ENCODE data around the gene NPW. TPM values are rescaled to one million over a fixed set of nuclear protein-coding genes. Genes with fewer than 3 reads are reported as not detected.
"Not testable (repeated sequence)": the region's sequence is repeated elsewhere in the genome, so short reads cannot be mapped to it uniquely, and the experiment has no call there.

Gene NPW
- total RNA-seq, 1 donor from 2014 or later = 4.2 TPM

DNA sequence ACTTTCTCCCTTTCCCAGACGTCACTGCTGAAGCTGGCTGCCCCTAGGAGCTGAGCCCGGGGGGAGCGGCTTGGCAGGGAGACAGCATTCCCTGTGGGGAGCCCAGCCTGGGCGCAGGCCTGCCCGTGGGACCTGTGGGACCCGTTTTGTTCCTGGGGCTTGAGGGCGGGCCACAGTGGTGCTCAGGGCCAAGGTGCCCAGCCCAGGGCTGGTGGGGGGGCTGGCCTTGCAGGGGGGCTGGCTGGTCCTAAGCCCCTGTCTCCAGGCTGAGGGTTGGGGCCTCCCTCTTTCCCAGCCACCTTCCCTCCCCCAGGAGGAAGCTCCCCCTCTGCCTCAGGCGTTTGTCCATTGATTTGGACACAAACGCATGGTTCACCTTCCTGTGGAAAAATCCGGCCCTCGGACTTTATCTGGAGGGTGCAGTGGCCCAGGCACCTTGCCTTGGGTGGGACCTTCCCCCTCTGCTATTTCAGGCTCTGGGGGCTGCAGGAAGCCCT lies 11.5 kb downstream of the NPW start:
- H3K4me3 Mint-ChIP-seq (ENCODE audit: low read depth) = no peak overlapping the region
- H3K27me3 Mint-ChIP-seq (ENCODE audit: low read depth) = peaks cover 19% of the 10 kb centered on the region
- H3K4me1 Mint-ChIP-seq (ENCODE audit: low read depth) = no peaks in the 10 kb centered on the region
- H3K27ac Mint-ChIP-seq = no peak overlapping the region
- DNase-seq (ENCODE audit: low spot score) = no peak
- no peaks in the 10 kb centered on the region for H3K9me3 Mint-ChIP-seq
- H3K36me3 Mint-ChIP-seq (ENCODE audit: low read depth) = no peaks in the 10 kb centered on the region
- intact Hi-C loops (cut with micrococcal nuclease) = no loop called here

GRCh38 chr16:2032285-2033056 lies 12.9 kb downstream of the NPW start:
- Mint-ChIP-seq H3K4me1 (ENCODE audit: low read depth) (no peaks in the 10 kb centered on the region), H3K9me3 (no peaks in the 10 kb centered on the region), H3K27me3 (ENCODE audit: low read depth) (peaks cover 17% of the 10 kb centered on the region), H3K4me3 (ENCODE audit: low read depth) (no peak overlapping the region), H3K36me3 (ENCODE audit: low read depth) (no peaks in the 10 kb centered on the region), H3K27ac (no peak overlapping the region)
- DNase-seq (ENCODE audit: low spot score) = no peak
- intact Hi-C loops (cut with micrococcal nuclease) = no loop called here

DNA sequence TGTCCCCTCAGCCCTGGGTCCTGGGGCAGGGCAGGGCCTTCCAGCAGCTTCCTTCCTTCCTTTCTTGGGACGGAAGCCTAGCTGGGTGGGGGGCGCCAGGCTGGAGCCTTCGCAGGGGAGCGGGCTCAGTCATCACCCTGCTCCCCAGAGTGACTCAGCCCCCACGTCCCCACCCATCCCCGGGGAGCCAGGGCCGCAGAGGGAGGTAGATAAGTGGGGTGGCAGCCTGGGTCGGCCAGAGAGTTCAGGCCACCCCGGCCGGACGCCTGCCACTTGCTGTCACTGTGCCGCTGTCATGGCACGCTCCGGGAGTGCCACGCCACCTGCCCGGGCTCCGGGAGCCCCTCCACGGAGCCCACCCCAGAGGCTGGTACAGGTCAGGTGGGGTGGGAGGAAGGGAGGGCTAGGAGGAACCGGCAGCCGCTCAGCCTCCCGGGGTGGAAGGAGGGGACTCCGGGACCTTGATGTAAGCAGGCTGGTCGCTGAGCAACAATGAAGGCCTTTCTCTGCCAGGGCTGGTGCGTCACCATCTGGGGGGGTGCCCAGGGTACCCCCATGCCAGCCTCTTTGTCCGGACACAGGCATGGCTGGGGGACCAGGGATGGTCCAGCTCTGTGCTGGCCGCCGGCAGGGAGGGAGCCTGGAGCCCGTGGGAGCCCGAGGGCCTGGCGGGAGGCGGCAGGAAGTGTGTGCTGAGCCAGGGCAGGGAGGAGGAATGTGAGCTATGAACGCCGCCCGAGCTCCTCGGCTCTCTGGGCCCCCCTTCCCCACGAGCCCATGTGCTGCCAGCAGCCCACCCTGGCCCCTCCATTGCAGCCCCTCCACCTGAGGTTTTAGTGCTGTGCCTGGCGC lies 13.7 kb downstream of the NPW start:
- H3K9me3 Mint-ChIP-seq = no peaks in the 10 kb centered on the region
- H3K4me3 Mint-ChIP-seq (ENCODE audit: low read depth) = no peak overlapping the region

DNA sequence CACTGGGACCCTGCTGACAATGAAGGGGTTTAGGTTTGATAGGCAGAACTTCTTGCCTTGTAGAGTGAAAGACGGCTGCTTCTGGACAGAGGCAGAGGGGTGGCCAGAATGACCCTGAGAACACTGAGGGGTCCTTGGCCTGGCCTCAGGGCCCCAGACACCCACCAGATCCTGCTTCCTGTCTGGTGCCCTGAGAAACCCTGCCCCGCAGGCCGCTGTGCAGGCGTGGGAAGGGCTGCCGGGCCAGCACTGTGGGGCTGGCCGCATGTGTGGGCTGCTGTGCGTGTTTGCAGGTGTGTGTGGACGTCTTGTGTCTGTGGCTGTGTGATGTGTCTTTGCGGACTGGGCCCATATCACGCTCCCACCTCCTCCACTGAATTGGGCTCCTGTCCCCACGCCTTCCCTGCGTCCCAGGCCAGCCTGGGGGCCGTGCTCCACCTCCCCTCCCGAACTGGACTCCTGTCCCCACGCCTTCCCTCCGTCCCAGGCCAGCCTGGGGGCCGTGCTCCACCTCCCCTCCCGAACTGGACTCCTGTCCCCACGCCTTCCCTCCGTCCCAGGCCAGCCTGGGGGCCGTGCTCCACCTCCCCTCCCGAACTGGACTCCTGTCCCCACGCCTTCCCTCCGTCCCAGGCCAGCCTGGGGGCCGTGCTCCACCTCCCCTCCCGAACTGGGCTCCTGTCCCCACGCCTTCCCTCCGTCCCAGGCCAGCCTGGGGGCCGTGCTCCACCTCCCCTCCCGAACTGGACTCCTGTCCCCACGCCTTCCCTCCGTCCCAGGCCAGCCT lies 14.5 kb downstream of the NPW start:
- H3K36me3 Mint-ChIP-seq (ENCODE audit: low read depth); H3K4me3 Mint-ChIP-seq (ENCODE audit: low read depth); DNase-seq (ENCODE audit: low spot score); H3K4me1 Mint-ChIP-seq (ENCODE audit: low read depth); intact Hi-C loops (cut with micrococcal nuclease); H3K27me3 Mint-ChIP-seq (ENCODE audit: low read depth); H3K9me3 Mint-ChIP-seq; H3K27ac Mint-ChIP-seq: not testable (repeated sequence)

More for the DNA sequence above, 13.7 kb downstream of the NPW start:
- H3K27me3 Mint-ChIP-seq (ENCODE audit: low read depth) = peaks cover 9% of the 10 kb centered on the region
- H3K36me3 Mint-ChIP-seq (ENCODE audit: low read depth) = no peaks in the 10 kb centered on the region
- no peak for DNase-seq (ENCODE audit: low spot score)
- H3K27ac Mint-ChIP-seq = no peak overlapping the region
- intact Hi-C loops (cut with micrococcal nuclease) = no loop called here
- H3K4me1 Mint-ChIP-seq (ENCODE audit: low read depth) = no peaks in the 10 kb centered on the region

- Mint-ChIP-seq H3K27ac (no peak overlapping the region), H3K9me3 (no peaks in the 10 kb centered on the region), H3K4me1 (ENCODE audit: low read depth) (no peaks in the 10 kb centered on the region), H3K36me3 (ENCODE audit: low read depth) (no peaks in the 10 kb centered on the region), H3K27me3 (ENCODE audit: low read depth) (peaks cover 1% of the 10 kb centered on the region), H3K4me3 (ENCODE audit: low read depth) (no peak overlapping the region)
- DNase-seq (ENCODE audit: low spot score) = no peak
- intact Hi-C loops (cut with micrococcal nuclease) = no loop called here
These were observed 15.3 kb downstream of the NPW start for GRCh38 chr16:2034696-2035430.

- intact Hi-C loops (cut with micrococcal nuclease) = no loop called here
- no peak overlapping the region for H3K27ac Mint-ChIP-seq
- no peak for DNase-seq (ENCODE audit: low spot score)
- no peaks in the 10 kb centered on the region for H3K27me3 Mint-ChIP-seq (ENCODE audit: low read depth)
- no peaks in the 10 kb centered on the region for H3K9me3 Mint-ChIP-seq
- H3K4me3 Mint-ChIP-seq (ENCODE audit: low read depth) = no peak overlapping the region
- no peaks in the 10 kb centered on the region for H3K4me1 Mint-ChIP-seq (ENCODE audit: low read depth)
- H3K36me3 Mint-ChIP-seq (ENCODE audit: low read depth) = no peaks in the 10 kb centered on the region
These were observed 16.0 kb downstream of the NPW start for GRCh38 chr16:2035431-2036199.

- intact Hi-C loops (cut with micrococcal nuclease) = no loop called here
- no peak for DNase-seq (ENCODE audit: low spot score)
- no peaks in the 10 kb centered on the region for H3K4me1 Mint-ChIP-seq (ENCODE audit: low read depth)
- no peak overlapping the region for H3K27ac Mint-ChIP-seq
- H3K9me3 Mint-ChIP-seq = no peaks in the 10 kb centered on the region
- no peaks in the 10 kb centered on the region for H3K27me3 Mint-ChIP-seq (ENCODE audit: low read depth)
- no peak overlapping the region for H3K4me3 Mint-ChIP-seq (ENCODE audit: low read depth)
- no peaks in the 10 kb centered on the region for H3K36me3 Mint-ChIP-seq (ENCODE audit: low read depth)
These were observed 16.8 kb downstream of the NPW start for GRCh38 chr16:2036200-2036966.

- intact Hi-C loops (cut with micrococcal nuclease) = no loop called here
- Mint-ChIP-seq H3K9me3 (no peaks in the 10 kb centered on the region), H3K4me1 (ENCODE audit: low read depth) (no peaks in the 10 kb centered on the region), H3K4me3 (ENCODE audit: low read depth) (no peak overlapping the region), H3K36me3 (ENCODE audit: low read depth) (no peaks in the 10 kb centered on the region), H3K27ac (no peak overlapping the region), H3K27me3 (ENCODE audit: low read depth) (no peaks in the 10 kb centered on the region)
- no peak for DNase-seq (ENCODE audit: low spot score)
These were observed 17.5 kb downstream of the NPW start for GRCh38 chr16:2037115-2037514.

DNA sequence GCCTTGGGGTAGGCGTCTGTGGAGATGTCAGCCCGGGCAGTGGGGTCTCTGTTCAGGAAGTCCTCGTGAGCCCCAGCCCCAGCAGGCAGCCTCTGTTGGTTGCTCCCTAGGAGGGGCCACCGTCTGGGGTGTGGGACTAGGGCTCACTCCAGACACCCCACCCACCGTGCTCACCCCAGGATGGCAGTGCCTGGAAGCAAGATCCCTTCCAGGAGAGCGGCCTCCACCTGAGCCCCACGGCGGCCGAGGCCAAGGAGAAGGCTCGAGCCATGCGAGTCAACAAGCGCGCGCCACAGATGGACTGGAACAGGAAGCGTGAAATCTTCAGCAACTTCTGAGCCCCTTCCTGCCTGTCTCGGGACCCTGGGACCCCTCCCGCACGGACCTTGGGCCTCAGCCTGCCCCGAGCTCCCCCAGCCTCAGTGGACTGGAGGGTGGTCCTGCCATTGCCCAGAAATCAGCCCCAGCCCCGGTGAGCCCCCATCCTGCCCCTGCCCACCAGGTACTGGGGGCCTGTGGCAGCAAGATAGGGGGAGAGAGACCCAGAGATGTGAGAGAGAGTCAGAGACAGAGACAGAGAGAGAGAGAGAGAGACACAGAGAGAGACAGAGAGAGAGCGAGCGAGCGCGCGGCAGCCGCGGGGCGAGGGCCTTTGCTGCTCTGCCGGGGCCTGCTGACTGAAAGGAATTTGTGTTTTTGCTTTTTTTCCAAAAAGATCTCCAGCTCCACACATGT lies 18.2 kb downstream of the NPW start:
- intact Hi-C loops (cut with micrococcal nuclease) = no loop called here
- Mint-ChIP-seq H3K36me3 (ENCODE audit: low read depth) (no peaks in the 10 kb centered on the region), H3K4me3 (ENCODE audit: low read depth) (no peak overlapping the region), H3K4me1 (ENCODE audit: low read depth) (no peaks in the 10 kb centered on the region), H3K27ac (no peak overlapping the region), H3K27me3 (ENCODE audit: low read depth) (no peaks in the 10 kb centered on the region), H3K9me3 (no peaks in the 10 kb centered on the region)
- no peak for DNase-seq (ENCODE audit: low spot score)

DNA sequence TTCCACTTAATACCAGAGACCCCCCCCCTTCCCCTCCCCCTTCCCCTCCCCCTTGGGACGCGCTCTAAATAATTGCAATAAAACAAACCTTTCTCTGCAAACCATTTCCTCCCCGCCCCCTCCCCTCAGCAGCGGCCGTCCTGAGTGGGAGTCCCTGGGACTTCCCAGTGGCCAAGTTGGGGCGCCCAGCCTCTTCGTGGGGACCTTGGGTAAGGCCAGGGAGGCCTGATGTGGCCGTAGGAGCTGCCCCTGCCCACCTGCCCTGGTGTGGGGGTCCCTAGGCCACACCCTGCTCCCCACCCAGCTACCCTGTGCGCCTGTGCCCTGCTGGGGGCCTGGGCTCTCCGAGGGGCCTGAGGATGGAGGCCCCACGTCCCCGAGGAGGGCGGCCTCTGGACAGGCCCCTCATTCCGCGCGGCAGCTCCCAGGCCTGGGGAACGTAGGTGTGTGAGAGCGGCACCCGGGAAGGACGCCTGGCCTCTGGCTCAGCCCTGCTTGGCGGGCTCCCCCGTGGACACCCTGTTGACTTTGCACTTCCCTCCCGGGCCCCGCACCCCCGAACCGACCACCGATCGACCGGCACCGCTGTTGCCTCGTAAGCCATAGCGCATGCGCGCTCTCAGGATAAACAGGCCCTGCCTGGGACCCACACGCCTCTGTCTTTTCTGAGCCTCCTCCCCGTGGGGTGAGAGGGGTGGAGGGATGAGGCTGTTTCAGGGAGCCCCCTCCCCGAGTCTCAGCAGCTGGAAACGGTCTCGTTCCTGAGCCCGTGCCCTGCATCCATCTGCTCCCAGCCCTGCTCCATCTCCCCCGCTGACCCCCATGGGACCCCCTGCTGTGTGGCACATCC lies 19.0 kb downstream of the NPW start:
- no peak overlapping the region for H3K4me3 Mint-ChIP-seq (ENCODE audit: low read depth)
- H3K9me3 Mint-ChIP-seq = no peaks in the 10 kb centered on the region
- intact Hi-C loops (cut with micrococcal nuclease) = no loop called here
- no peak overlapping the region for H3K27ac Mint-ChIP-seq
- no peaks in the 10 kb centered on the region for H3K27me3 Mint-ChIP-seq (ENCODE audit: low read depth)
- H3K36me3 Mint-ChIP-seq (ENCODE audit: low read depth) = peaks cover 4% of the 10 kb centered on the region
- H3K4me1 Mint-ChIP-seq (ENCODE audit: low read depth) = no peaks in the 10 kb centered on the region
- DNase-seq (ENCODE audit: low spot score) = no peak
